ENCODE data around the gene SLC26A4. TPM values are rescaled to one million over a fixed set of nuclear protein-coding genes. Genes with fewer than 3 reads are reported as not detected.

The SLC26A4 gene
- 0.23 and 0.68 TPM in 2 replicates for total RNA-seq (ENCODE audit: low replicate concordance)

DNA sequence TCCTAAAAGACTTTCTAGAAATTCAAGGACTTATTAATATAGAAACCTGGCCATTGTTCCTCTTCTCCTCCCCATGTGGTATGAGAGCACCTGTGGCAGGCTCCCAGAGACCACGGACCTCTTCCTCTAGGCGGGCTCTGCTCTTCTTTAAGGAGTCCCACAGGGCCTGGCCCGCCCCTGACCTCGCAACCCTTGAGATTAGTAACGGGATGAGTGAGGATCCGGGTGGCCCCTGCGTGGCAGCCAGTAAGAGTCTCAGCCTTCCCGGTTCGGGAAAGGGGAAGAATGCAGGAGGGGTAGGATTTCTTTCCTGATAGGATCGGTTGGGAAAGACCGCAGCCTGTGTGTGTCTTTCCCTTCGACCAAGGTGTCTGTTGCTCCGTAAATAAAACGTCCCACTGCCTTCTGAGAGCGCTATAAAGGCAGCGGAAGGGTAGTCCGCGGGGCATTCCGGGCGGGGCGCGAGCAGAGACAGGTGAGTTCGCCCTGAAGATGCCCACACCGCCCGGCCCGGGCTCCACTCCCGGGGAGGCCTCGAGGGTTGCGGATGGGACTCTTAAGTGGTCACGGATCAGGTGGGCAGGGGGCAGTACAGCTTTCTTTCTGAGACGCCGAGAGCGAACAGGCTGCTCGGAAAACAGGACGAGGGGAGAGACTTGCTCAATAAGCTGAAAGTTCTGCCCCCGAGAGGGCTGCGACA, at the start of gene SLC26A4:
Gene SLC26A4, plus strand, starts transcription at position 448 of the 700 bp plus-strand sequence. CDS start 814 bp downstream, outside the sequence.

DNA sequence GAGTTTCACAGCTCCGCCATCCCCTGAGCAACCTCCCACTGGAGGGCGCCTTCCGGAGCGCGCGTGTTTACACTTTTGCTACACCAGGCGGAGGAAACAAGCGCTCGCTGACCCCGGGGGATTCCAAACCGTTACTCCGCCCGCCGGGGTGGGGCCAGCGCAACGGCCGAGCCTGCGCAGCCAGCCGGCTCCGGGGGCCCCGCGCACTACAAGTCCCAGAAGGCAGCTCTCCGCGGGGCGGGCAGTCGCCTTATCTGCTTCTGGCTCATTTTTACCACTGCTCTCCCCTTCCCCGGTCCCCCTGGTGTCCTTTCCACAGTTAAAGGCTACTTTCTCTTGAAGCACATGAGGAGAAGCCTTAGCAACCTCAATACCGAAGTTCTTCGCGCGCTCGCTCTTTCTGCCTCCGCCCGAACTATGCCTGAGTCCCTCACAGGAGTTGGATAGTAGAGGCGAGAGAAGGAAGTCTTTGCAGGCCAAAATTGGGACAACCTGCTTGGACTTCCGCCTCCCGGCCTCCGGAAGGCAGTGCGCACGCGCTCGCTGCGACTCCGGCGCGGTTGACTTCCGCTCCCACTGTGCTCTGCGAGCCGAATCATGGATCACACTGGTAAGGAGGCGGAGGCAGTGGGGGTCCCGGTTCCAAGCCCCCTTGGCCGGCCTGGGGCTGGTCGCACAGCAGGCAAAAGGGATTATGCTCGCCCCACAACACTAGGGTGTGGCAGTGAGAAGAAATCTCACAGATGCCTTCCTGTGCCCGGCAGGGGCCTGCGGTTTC, 83.1 kb downstream of the SLC26A4 start, which contains the start of gene CBLL1:
Gene CBLL1, plus strand, starts transcription at position 576 of the 778 bp plus-strand sequence. Its CDS starts 22 bp downstream, at position 598.

Other genes starting within 250 kb of the SLC26A4 start
- not detected in 2 replicates for gene GPR22, start 190.8 kb upstream of the SLC26A4 start, total RNA-seq (ENCODE audit: low replicate concordance)
- 29.3 and 39.2 TPM in 2 replicates for gene COG5, start 96.9 kb upstream of the SLC26A4 start, total RNA-seq (ENCODE audit: low replicate concordance)
- 3.0 and 4.2 TPM in 2 replicates for gene DUS4L, start 96.9 kb upstream of the SLC26A4 start, total RNA-seq (ENCODE audit: low replicate concordance)
- 41.8 and 64.4 TPM in 2 replicates for gene BCAP29, start 80.6 kb upstream of the SLC26A4 start, total RNA-seq (ENCODE audit: low replicate concordance)
- gene CBLL1, start 83.3 kb downstream of the SLC26A4 start, total RNA-seq (ENCODE audit: low replicate concordance), result 8.0 and 9.2 TPM in 2 replicates
- gene SLC26A3, start 142.4 kb downstream of the SLC26A4 start, total RNA-seq (ENCODE audit: low replicate concordance), result not detected in 2 replicates
- gene DLD, start 230.4 kb downstream of the SLC26A4 start, total RNA-seq (ENCODE audit: low replicate concordance), result 26.7 and 42.0 TPM in 2 replicates

Measured in smooth muscle cell of the coronary artery (primary cell).